B cell (primary cell): Measurements from ENCODE around the gene KEAP1. TPM values are rescaled to one million over a fixed set of nuclear protein-coding genes. Genes with fewer than 3 reads are reported as not detected.
A peak's percentile ranks its signal among the peaks of the same experiment; 100 is the strongest.
"Not testable (repeated sequence)": the region's sequence is repeated elsewhere in the genome, so short reads cannot be mapped to it uniquely, and the experiment has no call there.

Experiments
- ATAC-seq: fragments of 200-7000 bp; cut with Tn5 transposase; one replicate; pipeline ENCODE4 v1.10.0; 2021; ENCODE audit warnings: low read depth, mild to moderate bottlenecking, moderate number of reproducible peaks, moderate library complexity
- CTCF ChIA-PET: fragments of 350-600 bp; sonication (Branson Sonifier 250); formaldehyde crosslinking; loops from one replicate; lab custom pipeline; 2021; ENCODE audit warnings: antibody characterized with exemption, inconsistent platforms; lab: Charles Lee
- POLR2A ChIA-PET: fragments of 350-600 bp; sonication (Branson Sonifier 250); formaldehyde crosslinking; loops from one replicate; lab custom pipeline; 2021; ENCODE audit warnings: antibody characterized with exemption; lab: Charles Lee
- DNase-seq: peaks from one replicate; pipeline ENCODE4 v3.0.0; 2013
- H2AFZ ChIP-seq: 2 replicates; pipeline ENCODE4 v1.6.1; 2012; ENCODE audit warnings: mild to moderate bottlenecking, low read depth, low read length; ENCODE audit not compliant: insufficient read depth, poor library complexity, severe bottlenecking
- H3K27ac ChIP-seq, 2 donors: 1 replicate in 1 of 2; 2 replicates in 1 of 2; pipeline ENCODE4 v1.5.1; 2012 to 2013; ENCODE audit warnings: low read length in 2 of 2, mild to moderate bottlenecking in 2 of 2, moderate library complexity in 1 of 2
- H3K27me3 ChIP-seq, 4 experiments: fragments of 200-600 bp in 1 of 4; sonication (generic) in 1 of 4; replicated peaks in 1 of 4; 1 replicate in 2 of 4; 2 replicates in 2 of 4; pipeline versions ENCODE4 v1.6.1 to v1.7.0; 2013 to 2016; ENCODE audit warnings: low read length in 3 of 4, mild to moderate bottlenecking in 2 of 4, mixed read lengths in 1 of 4, moderate library complexity in 1 of 4; ENCODE audit not compliant: insufficient read depth in 4 of 4, control insufficient read depth in 3 of 4; ENCODE audit errors: control extremely low read depth in 1 of 4
- H3K36me3 ChIP-seq, 2 experiments: replicated peaks in 1 of 2; 1 replicate in 1 of 2; 2 replicates in 1 of 2; pipeline versions ENCODE4 v1.6.1 to v1.7.1; 2013; ENCODE audit warnings: low read length in 1 of 2; ENCODE audit not compliant: insufficient read depth in 2 of 2, control insufficient read depth in 1 of 2; ENCODE audit errors: control extremely low read depth in 1 of 2, extremely low read depth in 1 of 2
- H3K4me1 ChIP-seq, 2 donors: fragments of 200-600 bp in 1 of 2; sonication (generic) in 1 of 2; 1 replicate in 1 of 2; 2 replicates in 1 of 2; pipeline versions ENCODE4 v1.5.1 to v1.6.1; 2013 to 2017; ENCODE audit warnings: low read length in 2 of 2; ENCODE audit not compliant: control insufficient read depth in 2 of 2, insufficient read depth in 2 of 2
- H3K4me2 ChIP-seq: replicated peaks from 2 replicates; pipeline ENCODE3; 2012; ENCODE audit warnings: mild to moderate bottlenecking, low read depth, low read length; ENCODE audit not compliant: poor library complexity, severe bottlenecking
- H3K4me3 ChIP-seq, 5 experiments: fragments of 200-600 bp in 1 of 5; sonication (generic) in 1 of 5; 1 replicate in 3 of 5; 2 replicates in 2 of 5; pipeline versions ENCODE4 v1.5.1 to v1.7.0; 2011 to 2016; ENCODE audit warnings: low read length in 4 of 5, mild to moderate bottlenecking in 4 of 5, low read depth in 2 of 5, control low read depth in 1 of 5, moderate library complexity in 1 of 5; ENCODE audit not compliant: insufficient read depth in 1 of 5; ENCODE audit errors: control extremely low read depth in 1 of 5, extremely low read depth in 1 of 5
- H3K79me2 ChIP-seq: fragments of 200-600 bp; sonication (generic); one replicate; pipeline ENCODE4 v1.6.0; 2016; ENCODE audit warnings: low read length; ENCODE audit not compliant: control insufficient read depth, insufficient read depth
- H3K9ac ChIP-seq: fragments of 200-600 bp; sonication (generic); 2 replicates; pipeline ENCODE4 v1.6.1; 2017; ENCODE audit warnings: mild to moderate bottlenecking, low read length, moderate library complexity
- H3K9me3 ChIP-seq, 3 donors: one replicate each; pipeline versions ENCODE4 v1.6.1 to v1.7.1; 2013; ENCODE audit warnings: low read length in 2 of 3; ENCODE audit not compliant: control insufficient read depth in 2 of 3, insufficient read depth in 1 of 3; ENCODE audit errors: control extremely low read depth in 1 of 3
- H4K20me1 ChIP-seq: 2 replicates; pipeline ENCODE4 v1.6.0; 2012; ENCODE audit warnings: mild to moderate bottlenecking, low read length; ENCODE audit not compliant: insufficient read depth, control insufficient read depth, poor library complexity, severe bottlenecking
- H3K27ac Mint-ChIP-seq: one replicate; pipeline ENCODE4 v1.8.0; 2021; ENCODE audit warnings: mixed read lengths
- H3K27me3 Mint-ChIP-seq: one replicate; pipeline ENCODE4 v1.8.0; 2021; ENCODE audit warnings: mixed read lengths
- H3K4me1 Mint-ChIP-seq: one replicate; pipeline ENCODE4 v1.8.0; 2021; ENCODE audit warnings: mixed read lengths
- H3K4me3 Mint-ChIP-seq: one replicate; pipeline ENCODE4 v1.8.0; 2021; ENCODE audit warnings: mixed read lengths
- H3K9me3 Mint-ChIP-seq: one replicate; pipeline ENCODE4 v1.8.0; 2022; ENCODE audit warnings: mixed read lengths; ENCODE audit not compliant: insufficient read depth
- EZH2 ChIP-seq: IDR thresholded peaks from 2 replicates; pipeline ENCODE4 v1.6.1; 2012; ENCODE audit warnings: borderline replicate concordance, low read depth, mild to moderate bottlenecking, moderate library complexity, low read length; ENCODE audit not compliant: insufficient read depth, poor library complexity, severe bottlenecking
- WGBS: methylation state at CpG from one replicate; pipeline ENCODE4 v1.1.5; 2013; ENCODE audit warnings: missing lambda C conversion rate; ENCODE audit not compliant: insufficient coverage; 5-methylcytosine and 5-hydroxymethylcytosine counted together
- intact Hi-C: fragments of 100-400 bp; cut with micrococcal nuclease; formaldehyde crosslinking; loops from one replicate; pipeline ENCODE4 v1.10.0; 2022
- polyA plus RNA-seq: library from polyadenylated mRNA; depleted of rRNA; stranded (reverse); fragments of >200 nt; gene quantifications from 2 replicates; pipeline ENCODE4 v1.2.3, GENCODE V29; 2012
- total RNA-seq, 2 donors: library from RNA; stranded (reverse); fragments of 120-200 nt in 1 of 2; gene quantifications; 1 replicate in 1 of 2; 2 replicates in 1 of 2; pipeline versions ENCODE4 v1.2.3 to v1.2.4, GENCODE V29; 2013 to 2022
- TF ChIP-seq, protein P1 (sequence below): fragments of 200-600 bp; IDR thresholded peaks from one replicate; pipeline ENCODE4 v1.8.0; 2022; ENCODE audit warnings: antibody characterized with exemption, mild to moderate bottlenecking

Gene KEAP1
- total and polyA plus RNA-seq, 2 donors (not counting 1 experiment from before 2014, with no cell fraction given), result 17.7 to 27.0 TPM

GRCh38 chr19:10460714-10461046 lies 42.5 kb downstream of the KEAP1 start:
- peak overlapping the region; percentile 96 for H3K4me2 ChIP-seq
- H3K79me2 ChIP-seq, result no peaks in the 10 kb centered on the region
- WGBS, result 21% methylated on average over 7 of the region's 8 CpGs
- no peak overlapping the region for H3K4me3 ChIP-seq
- H3K27me3 ChIP-seq, result no peaks in the 10 kb centered on the region
- no peak overlapping the region for H3K9ac ChIP-seq
- H3K27ac ChIP-seq, result no peak overlapping the region
- intact Hi-C loops, result loop anchor here (2.0 kb wide), 1 partner anchor 42 kb away; the partner anchor contains the start of gene KEAP1
- H2AFZ ChIP-seq, result no peak overlapping the region
- CTCF ChIA-PET, result interaction anchor here (1.3 to 1.7 kb wide), 2 partner anchors 23 to 24 kb away, joined by 5 to 8 read pairs; no protein-coding TSS in a partner anchor
- ATAC-seq (no peak), DNase-seq (no peak)
- Mint-ChIP-seq H3K27ac (no peak overlapping the region), H3K27me3 (no peaks in the 10 kb centered on the region), H3K4me3 (peak overlapping the region; percentile 70), H3K9me3 (no peaks in the 10 kb centered on the region), H3K4me1 (peaks cover 11% of the 10 kb centered on the region)
- POLR2A ChIA-PET, result interaction anchor here (0.7 kb wide), 1 partner anchor 50 kb away, joined by 11 read pairs; no protein-coding TSS in a partner anchor
- H3K36me3 ChIP-seq, result no peaks in the 10 kb centered on the region
- H3K4me1 ChIP-seq, result peaks cover 7 to 8% of the 10 kb centered on the region in 2 donors
- no peak for TF ChIP-seq EZH2
- TF ChIP-seq, protein P1, sequence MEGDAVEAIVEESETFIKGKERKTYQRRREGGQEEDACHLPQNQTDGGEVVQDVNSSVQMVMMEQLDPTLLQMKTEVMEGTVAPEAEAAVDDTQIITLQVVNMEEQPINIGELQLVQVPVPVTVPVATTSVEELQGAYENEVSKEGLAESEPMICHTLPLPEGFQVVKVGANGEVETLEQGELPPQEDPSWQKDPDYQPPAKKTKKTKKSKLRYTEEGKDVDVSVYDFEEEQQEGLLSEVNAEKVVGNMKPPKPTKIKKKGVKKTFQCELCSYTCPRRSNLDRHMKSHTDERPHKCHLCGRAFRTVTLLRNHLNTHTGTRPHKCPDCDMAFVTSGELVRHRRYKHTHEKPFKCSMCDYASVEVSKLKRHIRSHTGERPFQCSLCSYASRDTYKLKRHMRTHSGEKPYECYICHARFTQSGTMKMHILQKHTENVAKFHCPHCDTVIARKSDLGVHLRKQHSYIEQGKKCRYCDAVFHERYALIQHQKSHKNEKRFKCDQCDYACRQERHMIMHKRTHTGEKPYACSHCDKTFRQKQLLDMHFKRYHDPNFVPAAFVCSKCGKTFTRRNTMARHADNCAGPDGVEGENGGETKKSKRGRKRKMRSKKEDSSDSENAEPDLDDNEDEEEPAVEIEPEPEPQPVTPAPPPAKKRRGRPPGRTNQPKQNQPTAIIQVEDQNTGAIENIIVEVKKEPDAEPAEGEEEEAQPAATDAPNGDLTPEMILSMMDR, result no peak
- no peaks in the 10 kb centered on the region for H4K20me1 ChIP-seq
- peaks cover 0 to 3% (median 0%) of the 10 kb centered on the region in 3 donors for H3K9me3 ChIP-seq

- H3K9me3 ChIP-seq, H3K4me3 Mint-ChIP-seq, H3K27me3 ChIP-seq, H3K9ac ChIP-seq, ATAC-seq, POLR2A ChIA-PET, CTCF ChIA-PET, DNase-seq, H3K4me1 ChIP-seq, H3K4me3 ChIP-seq, H2AFZ ChIP-seq, H4K20me1 ChIP-seq, H3K27ac ChIP-seq, H3K27me3 Mint-ChIP-seq, H3K36me3 ChIP-seq, H3K79me2 ChIP-seq, H3K4me2 ChIP-seq, H3K9me3 Mint-ChIP-seq, intact Hi-C loops, H3K27ac Mint-ChIP-seq: not testable (repeated sequence)
- peaks cover 11% of the 10 kb centered on the region for H3K4me1 Mint-ChIP-seq
- 87% methylated on average over 6 of the region's 7 CpGs for WGBS
These were observed 44.4 kb downstream of the KEAP1 start for GRCh38 chr19:10458733-10459132.
